ENCODE measurements around the gene TRIP12. TPM values are rescaled to one million over a fixed set of nuclear protein-coding genes. Genes with fewer than 3 reads are reported as not detected.

TRIP12 gene
- polyA plus RNA-seq, 1 donor from 2014 or later, result 57.2 TPM

GRCh38 chr2:229930656-229931055, 8.8 kb upstream of the TRIP12 start:
- TF ChIP-seq SMC3 (conservative IDR thresholded peaks at IDR 0.05; ENCODE audit: poor library complexity) (no peak), CTCF (IDR thresholded peaks at IDR 0.05; ENCODE audit: poor library complexity, severe bottlenecking) (no peak), REST (IDR thresholded peaks at IDR 0.05; ENCODE audit: borderline replicate concordance) (no peak), EP300 (conservative IDR thresholded peaks at IDR 0.05; ENCODE audit: poor library complexity, severe bottlenecking) (no peak), TAF1 (IDR thresholded peaks at IDR 0.05; ENCODE audit: low read depth) (no peak), RAD21 (conservative IDR thresholded peaks at IDR 0.05) (no peak), MXI1 (conservative IDR thresholded peaks at IDR 0.05; ENCODE audit: poor library complexity, severe bottlenecking) (no peak), EZH2 (IDR thresholded peaks at IDR 0.05; ENCODE audit: borderline replicate concordance, insufficient read depth, low read length, poor library complexity, severe bottlenecking) (no peak), POLR2AphosphoS5 (IDR thresholded peaks at IDR 0.05) (no peak)
- H3K9ac ChIP-seq (ENCODE audit: low read length), result no peak overlapping the region
- peaks cover 2% of the 10 kb centered on the region for H3K79me2 ChIP-seq (replicated peaks; ENCODE audit: insufficient read depth, low read length)
- H3K9me2 ChIP-seq (ENCODE audit: insufficient read depth, low read length), result no peaks in the 10 kb centered on the region
- H3F3A ChIP-seq (ENCODE audit: insufficient read depth, low read length, poor library complexity, severe bottlenecking), result no peaks in the 10 kb centered on the region
- no peak overlapping the region for H3K27ac ChIP-seq (ENCODE audit: low read length)
- H3K9me3 ChIP-seq (ENCODE audit: low read length), result no peaks in the 10 kb centered on the region
- H2AFZ ChIP-seq (ENCODE audit: low read depth, low read length), result no peak overlapping the region
- no peak overlapping the region for H3K4me2 ChIP-seq (ENCODE audit: low read length)
- H3K27me3 ChIP-seq (ENCODE audit: insufficient read depth, low read depth, low read length), result no peaks in the 10 kb centered on the region
- no peaks in the 10 kb centered on the region for H4K20me1 ChIP-seq (ENCODE audit: insufficient read depth)
- H3K4me3 ChIP-seq (ENCODE audit: low read length), result no peak overlapping the region
- H3K36me3 ChIP-seq (ENCODE audit: insufficient read depth, low read length), result peaks cover 4% of the 10 kb centered on the region

GRCh38 chr2:229927817-229928321, 6.1 kb upstream of the TRIP12 start:
- no peaks in the 10 kb centered on the region for H3K27me3 ChIP-seq (ENCODE audit: insufficient read depth, low read depth, low read length)
- H3K4me2 ChIP-seq (ENCODE audit: low read length), result no peak overlapping the region
- peaks cover 3% of the 10 kb centered on the region for H3F3A ChIP-seq (ENCODE audit: insufficient read depth, low read length, poor library complexity, severe bottlenecking)
- no peak overlapping the region for H2AFZ ChIP-seq (ENCODE audit: low read depth, low read length)
- H4K20me1 ChIP-seq (ENCODE audit: insufficient read depth), result no peaks in the 10 kb centered on the region
- TF ChIP-seq MXI1 (conservative IDR thresholded peaks at IDR 0.05; ENCODE audit: poor library complexity, severe bottlenecking) (no peak), POLR2AphosphoS5 (IDR thresholded peaks at IDR 0.05) (no peak), RAD21 (conservative IDR thresholded peaks at IDR 0.05) (no peak), EZH2 (IDR thresholded peaks at IDR 0.05; ENCODE audit: borderline replicate concordance, insufficient read depth, low read length, poor library complexity, severe bottlenecking) (no peak), REST (IDR thresholded peaks at IDR 0.05; ENCODE audit: borderline replicate concordance) (no peak), TAF1 (IDR thresholded peaks at IDR 0.05; ENCODE audit: low read depth) (no peak), CTCF (IDR thresholded peaks at IDR 0.05; ENCODE audit: poor library complexity, severe bottlenecking) (no peak), EP300 (conservative IDR thresholded peaks at IDR 0.05; ENCODE audit: poor library complexity, severe bottlenecking) (no peak), SMC3 (conservative IDR thresholded peaks at IDR 0.05; ENCODE audit: poor library complexity) (no peak)
- no peak overlapping the region for H3K4me3 ChIP-seq (ENCODE audit: low read length)
- peaks cover 14% of the 10 kb centered on the region for H3K79me2 ChIP-seq (replicated peaks; ENCODE audit: insufficient read depth, low read length)
- H3K9me3 ChIP-seq (ENCODE audit: low read length), result no peaks in the 10 kb centered on the region
- H3K9me2 ChIP-seq (ENCODE audit: insufficient read depth, low read length), result no peaks in the 10 kb centered on the region
- H3K27ac ChIP-seq (ENCODE audit: low read length), result no peak overlapping the region
- no peak overlapping the region for H3K9ac ChIP-seq (ENCODE audit: low read length)
- H3K36me3 ChIP-seq (ENCODE audit: insufficient read depth, low read length), result no peaks in the 10 kb centered on the region

All from neural cell (in vitro differentiated cells).